ENCODE data around the gene GABRG3. TPM values are rescaled to one million over a fixed set of nuclear protein-coding genes. Genes with fewer than 3 reads are reported as not detected.

GABRG3 gene
- total RNA-seq, 1 donor from 2014 or later, result not detected

- intact Hi-C loops (cut with micrococcal nuclease), result no loop called here
Measured at GRCh38 chr15:27487846-27488245, 516.9 kb downstream of the GABRG3 start.

DNA sequence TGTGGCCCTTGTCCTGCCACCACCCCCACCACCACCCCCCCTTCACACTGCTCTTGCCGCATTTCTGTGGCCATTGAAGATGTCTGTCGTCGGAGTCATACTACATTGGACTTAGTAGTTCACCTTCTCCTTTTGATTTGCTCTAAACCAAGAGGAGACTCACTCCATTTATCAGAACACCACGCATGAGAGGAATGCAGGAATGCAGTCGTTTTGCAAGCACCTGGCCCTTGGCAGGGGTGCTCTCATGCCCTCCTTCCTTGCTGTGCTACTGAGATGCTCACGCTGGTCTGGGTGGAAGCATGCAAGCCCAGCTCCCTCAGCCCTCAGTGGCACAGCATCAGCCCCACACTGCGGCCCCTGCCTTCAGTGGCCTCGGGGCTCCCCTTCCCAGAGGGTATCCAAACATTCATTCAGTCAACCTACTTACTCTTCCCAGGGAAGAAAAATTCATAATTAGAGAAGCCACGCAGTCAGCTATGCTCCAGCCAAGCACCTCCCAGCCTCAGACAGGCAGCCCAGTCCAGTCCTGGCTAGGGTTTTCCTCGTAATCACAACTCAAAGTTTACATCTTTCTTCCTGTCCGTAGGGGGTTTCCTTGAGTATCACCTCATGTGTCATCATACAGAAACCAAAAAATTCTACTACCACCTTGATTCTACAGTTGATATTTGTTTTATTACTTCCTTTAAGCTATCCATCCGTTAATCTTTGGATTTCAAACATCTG, 520.0 kb downstream of the GABRG3 start:
- intact Hi-C loops (cut with micrococcal nuclease), result no loop called here

- intact Hi-C loops (cut with micrococcal nuclease), result no loop called here
Measured at GRCh38 chr15:27491666-27492621, 521.0 kb downstream of the GABRG3 start.

- intact Hi-C loops (cut with micrococcal nuclease), result no loop called here
Measured at GRCh38 chr15:27495963-27496459, 525.0 kb downstream of the GABRG3 start.

DNA sequence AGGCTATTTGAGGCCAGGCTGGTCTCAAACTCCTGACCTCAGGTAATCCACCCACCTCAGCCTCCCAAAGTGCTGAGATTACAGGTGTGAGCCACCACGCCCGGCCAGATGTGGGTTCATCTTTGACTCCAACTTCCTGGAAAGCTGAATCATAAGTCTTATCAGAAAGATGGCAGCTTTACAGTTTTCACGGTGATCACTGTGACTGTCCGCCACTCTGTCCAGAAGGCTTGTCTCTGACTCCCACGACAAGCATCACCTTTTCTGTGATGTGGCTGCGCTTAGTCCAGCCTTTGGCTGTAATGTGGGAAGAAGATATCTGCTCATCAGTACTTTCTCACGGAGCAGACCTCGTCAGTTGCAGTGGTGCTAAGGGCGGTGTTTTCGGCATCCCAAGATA, 527.7 kb downstream of the GABRG3 start:
- intact Hi-C loops (cut with micrococcal nuclease), result no loop called here

DNA sequence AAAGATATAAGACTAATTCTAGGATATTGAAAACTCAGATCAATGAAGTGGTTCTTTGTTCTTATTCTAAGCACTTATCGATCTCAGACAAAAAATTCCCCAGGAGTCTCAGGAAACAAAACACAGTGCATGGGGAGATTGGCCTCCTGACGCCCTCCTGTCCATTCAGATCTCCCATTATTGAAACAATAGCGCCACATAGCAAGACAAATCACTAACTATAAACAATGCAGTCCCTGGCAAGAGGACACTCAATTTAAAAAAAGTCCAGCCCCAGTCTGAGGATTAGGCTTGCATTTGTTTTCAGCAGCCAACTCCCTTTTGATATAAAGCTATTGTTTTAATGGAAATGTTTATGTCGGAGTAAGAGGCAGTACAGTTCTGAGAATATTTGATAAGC, 528.2 kb downstream of the GABRG3 start:
- intact Hi-C loops (cut with micrococcal nuclease), result no loop called here

- intact Hi-C loops (cut with micrococcal nuclease), result no loop called here
Measured at GRCh38 chr15:27499719-27500118, 528.7 kb downstream of the GABRG3 start.

GRCh38 chr15:27500206-27500605, 529.2 kb downstream of the GABRG3 start:
- intact Hi-C loops (cut with micrococcal nuclease), result no loop called here

DNA sequence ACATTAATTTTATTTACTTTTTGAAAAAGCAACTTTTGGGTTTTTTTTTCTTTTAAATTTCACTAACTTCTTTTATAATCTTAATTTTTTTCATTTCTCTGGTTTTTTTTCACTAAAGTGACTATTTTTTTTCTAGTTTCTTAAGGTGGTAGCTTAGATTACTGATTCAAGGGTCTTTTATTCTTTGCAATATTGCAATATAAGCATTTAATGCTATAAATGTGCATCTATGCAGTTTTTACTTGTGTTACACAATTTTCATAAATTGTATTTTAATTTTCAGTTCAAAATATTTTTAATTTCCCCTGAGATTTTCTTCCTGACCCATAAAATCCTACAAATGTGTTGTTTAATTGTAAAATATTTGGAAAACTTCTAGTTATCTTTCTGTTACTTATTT, 535.8 kb downstream of the GABRG3 start:
- intact Hi-C loops (cut with micrococcal nuclease), result no loop called here

- intact Hi-C loops (cut with micrococcal nuclease), result no loop called here
Measured at GRCh38 chr15:27509014-27509413, 538.0 kb downstream of the GABRG3 start.

DNA sequence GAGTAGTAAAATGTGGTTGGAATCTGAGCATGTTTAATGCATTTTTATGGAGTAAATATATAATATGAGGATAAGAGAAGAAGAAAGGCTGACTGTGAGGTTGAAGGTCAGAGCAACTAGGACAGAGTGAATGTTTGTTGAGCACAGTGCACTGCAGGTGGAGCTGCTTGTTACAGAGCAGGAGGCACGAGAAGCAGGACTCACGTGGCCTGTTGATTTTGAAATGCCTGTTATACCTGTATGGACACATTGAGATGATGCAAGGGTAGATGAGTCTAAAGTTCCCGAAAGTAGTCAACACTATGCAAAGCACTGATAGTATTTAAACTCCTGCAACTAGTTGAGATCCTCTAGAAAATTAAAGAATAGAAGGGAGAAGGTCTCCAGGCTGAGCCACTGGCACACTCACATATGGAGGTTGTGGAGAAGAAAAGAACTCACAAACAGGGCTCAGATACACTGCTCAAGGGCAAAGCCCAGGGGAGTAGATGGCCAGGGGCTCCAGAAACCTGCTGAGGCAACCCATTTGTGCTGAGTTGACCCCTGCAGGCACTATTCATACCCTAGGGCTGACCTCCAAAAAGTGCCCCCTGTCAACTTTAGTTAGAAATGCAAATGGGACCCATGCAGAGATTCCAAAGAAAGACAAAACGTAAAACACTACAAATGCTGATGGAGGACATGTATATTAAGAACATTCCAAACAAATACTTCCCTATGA, 541.5 kb downstream of the GABRG3 start:
- intact Hi-C loops (cut with micrococcal nuclease), result no loop called here

DNA sequence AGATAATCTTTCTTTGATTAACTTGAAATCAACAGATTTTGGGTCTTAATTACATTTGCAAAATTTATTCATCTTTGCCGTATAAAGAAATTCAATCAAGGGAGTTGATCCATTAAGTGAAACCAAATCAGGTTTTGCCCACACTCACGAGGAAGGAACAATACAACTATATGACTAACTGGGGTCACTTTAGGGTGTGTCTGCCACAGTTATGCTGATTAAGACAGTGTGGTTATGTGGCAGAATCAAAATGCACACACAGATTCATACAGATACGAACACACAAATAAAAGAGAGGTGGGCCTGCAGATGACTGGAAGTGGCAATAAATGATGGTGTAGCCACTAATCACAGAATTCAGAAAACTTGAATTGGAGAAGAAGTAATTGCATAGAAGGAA, 543.5 kb downstream of the GABRG3 start:
- intact Hi-C loops (cut with micrococcal nuclease), result no loop called here

- intact Hi-C loops (cut with micrococcal nuclease), result no loop called here
Measured at GRCh38 chr15:27527490-27528067, 556.6 kb downstream of the GABRG3 start.

GRCh38 chr15:27529399-27529798, 558.4 kb downstream of the GABRG3 start:
- intact Hi-C loops (cut with micrococcal nuclease), result no loop called here

- intact Hi-C loops (cut with micrococcal nuclease), result no loop called here
Measured at GRCh38 chr15:27530994-27531393, 560.0 kb downstream of the GABRG3 start.

DNA sequence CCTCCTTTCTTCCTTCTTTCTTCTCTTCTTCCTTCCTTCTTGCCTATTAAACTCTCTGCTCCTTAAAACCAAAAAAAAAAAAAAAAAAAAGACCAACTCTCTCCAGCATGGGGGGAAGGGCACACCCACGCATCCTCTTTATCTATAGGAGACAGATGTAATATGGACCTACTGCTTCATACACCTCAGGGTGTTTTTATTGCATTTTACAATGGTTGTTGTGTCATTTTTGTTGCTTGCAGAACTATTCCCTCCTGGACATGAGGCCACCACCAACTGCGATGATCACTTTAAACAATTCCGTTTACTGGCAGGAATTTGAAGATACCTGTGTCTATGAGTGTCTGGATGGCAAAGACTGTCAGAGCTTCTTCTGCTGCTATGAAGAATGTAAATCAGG, 561.4 kb downstream of the GABRG3 start:
- intact Hi-C loops (cut with micrococcal nuclease), result no loop called here

- intact Hi-C loops (cut with micrococcal nuclease), result no loop called here
Measured at GRCh38 chr15:27535445-27536129, 564.6 kb downstream of the GABRG3 start.

DNA sequence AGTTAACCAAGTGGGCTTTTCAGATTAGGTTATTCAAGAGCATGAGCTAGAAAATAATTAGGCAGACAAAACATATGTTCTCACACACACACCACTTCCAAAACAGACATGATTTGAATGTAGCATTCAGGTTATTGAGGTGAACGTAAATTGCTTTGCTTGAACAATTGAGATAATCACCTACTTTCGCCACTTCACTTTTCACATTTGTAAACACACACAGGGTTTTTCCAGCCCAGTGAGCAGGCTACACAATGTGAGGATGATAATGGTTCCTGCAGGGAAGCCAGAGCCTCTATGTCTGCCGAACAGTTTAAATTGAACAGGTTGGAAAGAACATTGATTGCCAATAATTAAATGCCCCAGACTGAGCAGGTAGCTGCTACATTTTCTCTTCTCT, 567.3 kb downstream of the GABRG3 start:
- intact Hi-C loops (cut with micrococcal nuclease), result no loop called here

GRCh38 chr15:27541581-27541980, 570.6 kb downstream of the GABRG3 start:
- intact Hi-C loops (cut with micrococcal nuclease), result no loop called here

DNA sequence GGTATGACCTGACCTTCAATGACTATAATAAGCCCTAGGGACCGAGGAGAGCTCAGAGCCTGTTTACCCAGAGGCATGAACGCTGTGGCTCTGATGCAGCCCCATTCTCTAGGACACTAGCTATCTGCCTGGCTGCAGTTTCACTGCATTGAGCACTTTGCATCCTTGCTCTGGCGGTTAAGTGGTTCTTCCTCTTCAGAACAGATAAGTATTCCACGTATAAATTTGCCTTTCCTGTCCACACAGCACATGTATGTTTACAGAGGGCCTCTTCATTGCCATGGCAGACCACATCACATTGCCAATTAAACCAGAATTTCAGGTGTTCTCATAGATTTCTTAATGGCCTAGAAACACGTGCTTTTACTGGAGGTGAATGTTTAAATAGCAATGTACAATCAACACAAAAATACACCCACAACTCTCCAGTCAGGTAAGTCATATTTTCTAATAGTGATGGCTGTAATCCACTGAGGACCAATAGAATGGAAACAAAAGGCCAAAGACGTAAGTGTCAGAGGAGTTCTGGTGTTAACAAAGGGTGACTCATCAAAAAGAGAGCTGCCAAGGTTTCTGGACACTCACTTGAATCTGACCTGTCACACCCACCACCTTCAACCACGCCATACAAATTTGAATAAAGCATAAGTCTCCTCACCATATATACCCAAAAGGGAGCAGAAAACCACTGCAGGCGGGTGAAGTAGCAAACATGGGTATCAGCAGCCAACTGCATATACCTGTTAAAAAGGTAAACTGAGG, 574.7 kb downstream of the GABRG3 start:
- intact Hi-C loops (cut with micrococcal nuclease), result no loop called here
